HAP-1 (cell line): ENCODE data around the gene ZNF74.

Experiments
- DNase-seq, 2 experiments: peaks; one replicate each; pipeline ENCODE4 v3.0.0-alpha.2; 2016 to 2020; ENCODE audit warnings: low spot score in 2 of 2
- H3K27me3 ChIP-seq: fragments of 250-450 bp; sonication (Bioruptor Pico); 2 replicates; pipeline ENCODE4 v1.5.1; 2020; ENCODE audit warnings: low read depth, mild to moderate bottlenecking, moderate library complexity
- H3K36me3 ChIP-seq: fragments of 250-450 bp; sonication (Bioruptor Pico); replicated peaks from 2 replicates; pipeline ENCODE4 v1.5.1; 2020; ENCODE audit warnings: mild to moderate bottlenecking
- H3K4me1 ChIP-seq: fragments of 250-450 bp; sonication (Bioruptor Pico); 2 replicates; pipeline ENCODE4 v1.5.1; 2020; ENCODE audit warnings: mild to moderate bottlenecking
- H3K4me3 ChIP-seq: fragments of 250-450 bp; sonication (Bioruptor Pico); 2 replicates; pipeline ENCODE4 v1.5.1; 2020; ENCODE audit warnings: mild to moderate bottlenecking, moderate library complexity
- H3K9me3 ChIP-seq: fragments of 250-450 bp; sonication (Bioruptor Pico); 2 replicates; pipeline ENCODE4 v1.5.1; 2020; ENCODE audit warnings: mild to moderate bottlenecking, moderate library complexity
- in situ Hi-C: fragments of 300-500 bp; cut with MboI; formaldehyde crosslinking; loops from 3 replicates; pipeline ENCODE4 v1.14.3; 2020; ENCODE audit warnings: low sequenced_read_pairs, inconsistent platforms, mixed read lengths

ZNF74 gene

DNA sequence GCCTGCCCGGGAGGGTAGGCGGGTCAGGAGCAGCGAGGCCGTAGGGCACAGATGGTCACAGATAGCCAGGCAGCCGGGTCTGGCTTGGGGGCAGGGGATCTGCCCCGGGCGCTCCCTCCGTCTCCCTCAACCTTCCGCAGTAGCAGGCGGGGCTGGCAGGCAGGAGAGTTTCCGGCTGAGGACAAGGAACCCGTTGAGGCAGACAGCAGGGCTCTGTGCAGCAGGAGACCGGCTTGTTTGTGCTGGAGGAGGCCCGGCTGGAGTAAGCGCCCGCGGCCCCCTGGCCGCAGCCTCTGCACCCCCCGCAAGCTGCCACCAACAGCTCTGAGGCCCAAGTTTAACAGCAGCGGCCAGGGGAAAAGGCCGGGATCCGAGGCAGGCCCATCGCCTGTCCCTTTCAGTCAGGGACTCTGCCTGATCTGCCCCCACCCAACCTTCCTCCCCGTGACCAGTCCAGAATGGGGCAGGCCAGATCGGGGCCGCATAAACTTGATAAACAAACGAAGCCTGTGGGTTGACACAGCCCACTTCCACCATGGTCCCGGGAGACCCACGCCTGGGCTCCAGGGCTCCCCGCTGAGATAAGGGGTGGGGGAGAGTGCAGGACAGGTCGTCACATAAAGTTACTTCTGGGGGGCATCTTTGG lies 30.1 kb downstream of the ZNF74 start:
- Histone ChIP-seq H3K27me3 (no peaks in the 10 kb centered on the region), H3K9me3 (no peaks in the 10 kb centered on the region), H3K4me1 (no peaks in the 10 kb centered on the region), H3K4me3 (no peak overlapping the region), H3K36me3 (peaks cover 19% of the 10 kb centered on the region)
- no peak for DNase-seq
- in situ Hi-C loops: no loop called here

DNA sequence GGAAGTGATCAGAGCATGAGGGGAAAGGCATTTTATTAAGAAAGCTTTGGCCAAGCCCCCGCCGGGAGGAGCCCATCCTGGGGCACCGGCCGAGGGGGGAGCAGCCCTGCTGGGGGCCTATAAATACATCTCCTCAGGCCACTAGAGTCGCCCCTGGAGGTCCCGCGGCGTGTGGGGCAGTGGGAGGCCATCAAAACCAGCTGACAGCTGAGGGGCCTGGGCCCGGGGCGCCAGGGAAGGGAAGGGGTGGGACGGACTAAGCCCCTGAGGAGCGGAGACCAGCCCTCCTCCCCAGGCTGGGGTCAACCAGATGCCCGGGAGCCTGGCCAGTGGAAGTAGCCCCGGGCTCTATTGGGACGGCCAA lies 30.6 kb downstream of the ZNF74 start:
- in situ Hi-C loops: no loop called here
- H3K36me3 ChIP-seq: peaks cover 21% of the 10 kb centered on the region
- no peaks in the 10 kb centered on the region for H3K4me1 ChIP-seq
- no peaks in the 10 kb centered on the region for H3K9me3 ChIP-seq
- no peaks in the 10 kb centered on the region for H3K27me3 ChIP-seq
- H3K4me3 ChIP-seq: no peak overlapping the region
- DNase-seq: no peak

DNA sequence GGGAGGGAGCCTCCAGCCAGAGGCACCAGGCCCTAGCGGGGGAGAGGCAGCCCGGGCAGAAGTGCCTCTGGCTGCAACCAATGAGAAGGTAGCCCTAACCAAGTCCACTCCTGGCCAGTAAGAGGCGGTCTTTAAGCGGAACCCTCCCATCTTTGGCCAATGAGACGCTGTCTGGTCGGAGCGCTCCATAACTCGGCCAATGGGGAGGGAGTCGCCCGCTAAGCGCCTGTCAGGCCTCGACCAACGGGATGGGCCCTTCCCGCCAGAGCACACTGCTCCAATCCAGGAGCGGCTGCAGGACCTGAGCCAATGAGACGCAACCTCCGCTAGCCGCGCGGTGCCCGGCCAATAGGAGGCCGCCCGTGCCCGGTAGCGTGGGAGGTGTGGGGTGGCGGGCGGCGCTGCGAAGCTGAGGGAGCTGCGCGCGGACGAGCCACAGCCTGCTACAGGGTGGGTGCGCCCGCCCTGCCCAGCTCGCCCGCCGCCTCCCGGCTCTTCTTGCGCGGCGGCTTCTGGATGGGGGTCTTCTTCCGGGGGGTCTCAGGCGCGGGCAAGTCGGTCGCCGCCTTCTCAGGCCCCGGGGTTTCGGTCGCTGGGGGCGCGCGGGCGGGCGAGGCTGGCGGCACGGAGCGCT lies 31.1 kb downstream of the ZNF74 start:
- no peak for DNase-seq
- in situ Hi-C loops: no loop called here

DNA sequence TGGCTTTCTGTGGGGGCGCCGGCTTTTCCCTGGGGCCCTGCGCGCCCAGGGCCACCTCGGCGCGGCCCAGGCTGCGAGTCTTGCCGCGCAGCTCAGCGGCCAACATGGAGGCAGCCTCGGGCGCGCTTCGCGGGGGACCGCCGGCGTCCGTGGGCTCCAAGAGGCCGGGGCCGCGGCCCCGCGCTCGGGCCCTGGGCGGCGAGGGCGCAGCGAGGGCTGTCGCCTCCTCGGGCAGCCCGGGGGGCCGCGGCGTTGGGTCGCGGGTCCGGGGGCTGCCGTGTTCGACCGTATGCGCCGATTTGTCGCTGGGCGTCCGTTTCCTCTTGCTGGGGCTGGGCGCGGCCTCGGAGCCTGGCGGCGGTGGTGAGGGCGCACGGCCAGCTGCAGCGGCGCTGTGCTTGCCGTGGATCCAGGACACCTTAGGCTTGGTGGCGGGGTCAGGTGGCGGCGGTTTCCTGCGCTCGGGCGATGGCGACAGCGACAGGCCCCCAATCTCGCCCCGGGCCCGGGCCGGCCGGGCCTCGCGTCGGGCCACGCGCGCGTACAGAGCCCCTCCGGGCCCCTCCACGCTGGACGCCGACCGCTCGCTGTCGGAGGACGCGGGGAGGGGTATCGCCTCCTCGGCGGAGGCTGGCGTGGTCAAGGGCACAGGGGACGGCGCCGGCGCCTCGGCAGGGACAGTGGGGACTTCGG lies 31.8 kb downstream of the ZNF74 start:
- Histone ChIP-seq H3K4me3 (no peak overlapping the region), H3K9me3 (no peaks in the 10 kb centered on the region), H3K36me3 (peaks cover 33% of the 10 kb centered on the region), H3K27me3 (no peaks in the 10 kb centered on the region), H3K4me1 (no peaks in the 10 kb centered on the region)
- in situ Hi-C loops: no loop called here
- DNase-seq: no peak

More for the DNA sequence above, 31.1 kb downstream of the ZNF74 start:
- peaks cover 26% of the 10 kb centered on the region for H3K36me3 ChIP-seq
- H3K9me3 ChIP-seq: no peaks in the 10 kb centered on the region
- no peaks in the 10 kb centered on the region for H3K4me1 ChIP-seq
- no peaks in the 10 kb centered on the region for H3K27me3 ChIP-seq
- no peak overlapping the region for H3K4me3 ChIP-seq

DNA sequence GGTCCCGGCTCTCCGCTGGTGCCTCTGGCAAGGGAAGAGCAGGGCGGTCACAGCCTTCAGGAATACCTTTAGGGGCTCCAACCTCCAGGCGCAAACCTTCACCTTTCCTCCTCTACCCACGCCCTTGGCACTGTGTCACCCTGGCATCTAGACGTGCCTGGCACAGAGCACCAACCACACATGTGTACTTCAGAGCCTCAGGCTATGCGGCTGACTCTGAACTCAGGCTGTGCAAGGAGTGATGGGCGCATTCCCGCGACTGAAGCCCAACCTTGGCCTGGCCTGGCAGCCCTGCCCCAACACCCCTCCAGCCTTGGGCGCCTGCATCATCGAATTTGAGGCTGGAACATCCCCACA lies 32.3 kb downstream of the ZNF74 start:
- H3K36me3 ChIP-seq: peaks cover 36% of the 10 kb centered on the region
- H3K4me1 ChIP-seq: no peaks in the 10 kb centered on the region
- in situ Hi-C loops: no loop called here
- H3K27me3 ChIP-seq: no peaks in the 10 kb centered on the region
- no peaks in the 10 kb centered on the region for H3K9me3 ChIP-seq
- DNase-seq: no peak
- no peak overlapping the region for H3K4me3 ChIP-seq

DNA sequence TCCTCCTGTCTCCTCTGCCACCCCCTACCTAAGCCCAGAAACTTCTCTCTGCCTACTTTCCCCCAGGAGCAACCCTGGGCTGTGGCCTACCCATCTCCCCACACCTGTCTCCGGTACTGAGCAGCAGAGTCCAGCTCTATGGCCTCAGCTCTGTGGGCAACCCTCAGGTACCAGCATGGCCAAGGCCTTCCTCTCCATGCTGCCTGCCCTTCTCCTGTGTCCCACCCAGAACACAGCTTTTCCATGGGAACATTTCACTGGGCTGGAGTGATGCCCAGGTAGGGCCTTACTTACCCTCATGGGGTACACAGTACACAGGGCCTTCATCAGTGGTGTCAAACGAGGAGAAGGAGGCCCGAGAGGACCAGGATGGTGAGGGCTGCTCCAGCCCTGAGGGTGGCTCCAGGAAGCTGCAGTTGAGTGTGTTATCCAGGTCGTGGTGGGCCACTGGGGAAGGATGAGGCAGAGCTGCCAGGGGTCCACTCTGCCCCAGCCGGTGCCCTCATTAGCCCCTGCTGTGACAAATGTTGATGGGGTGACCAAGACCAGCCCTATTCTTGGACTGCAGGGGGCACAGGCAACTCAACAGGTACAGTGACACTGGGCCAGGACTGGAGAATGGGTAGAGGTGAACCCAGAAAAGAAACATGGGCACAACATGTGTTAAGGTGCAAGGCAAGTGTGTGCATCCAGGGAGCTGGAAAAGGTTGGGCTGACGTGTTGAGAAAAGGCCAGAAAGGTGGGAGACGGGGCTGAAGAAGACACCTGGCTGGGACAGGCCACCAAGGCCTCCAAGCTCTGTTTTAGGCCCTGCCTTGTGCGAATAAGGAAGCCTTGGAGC lies 33.4 kb downstream of the ZNF74 start:
- Histone ChIP-seq H3K36me3 (peaks cover 36% of the 10 kb centered on the region), H3K9me3 (no peaks in the 10 kb centered on the region), H3K4me1 (no peaks in the 10 kb centered on the region), H3K4me3 (no peak overlapping the region), H3K27me3 (no peaks in the 10 kb centered on the region)
- DNase-seq: no peak
- in situ Hi-C loops: no loop called here

DNA sequence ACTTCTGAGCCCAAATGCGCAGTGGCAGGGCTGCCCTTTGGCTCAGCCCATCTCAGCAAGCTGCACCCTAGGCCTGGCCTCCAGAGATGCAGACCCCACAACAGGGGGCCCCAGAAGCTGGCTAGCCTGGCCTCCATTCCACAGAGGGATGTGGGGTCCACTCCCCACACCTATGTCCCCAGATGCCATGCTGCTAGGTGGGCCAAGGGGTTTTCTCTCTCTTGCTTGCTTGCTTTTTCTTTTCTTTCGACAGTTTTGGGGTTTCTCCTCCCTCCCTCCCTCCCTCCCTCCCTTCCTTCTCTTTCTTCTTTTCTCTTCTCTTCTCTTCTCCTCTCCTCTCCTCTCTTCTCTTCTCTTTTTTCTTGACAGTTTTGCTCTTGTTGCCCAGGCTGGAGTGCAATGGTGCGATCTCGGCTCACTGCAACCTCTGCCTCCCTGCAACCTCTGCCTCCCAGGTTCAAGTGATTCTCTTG lies 34.0 kb downstream of the ZNF74 start:
- no peaks in the 10 kb centered on the region for H3K27me3 ChIP-seq
- in situ Hi-C loops: no loop called here
- no peaks in the 10 kb centered on the region for H3K4me1 ChIP-seq
- no peak overlapping the region for H3K4me3 ChIP-seq
- no peak for DNase-seq
- peaks cover 36% of the 10 kb centered on the region for H3K36me3 ChIP-seq
- no peaks in the 10 kb centered on the region for H3K9me3 ChIP-seq

DNA sequence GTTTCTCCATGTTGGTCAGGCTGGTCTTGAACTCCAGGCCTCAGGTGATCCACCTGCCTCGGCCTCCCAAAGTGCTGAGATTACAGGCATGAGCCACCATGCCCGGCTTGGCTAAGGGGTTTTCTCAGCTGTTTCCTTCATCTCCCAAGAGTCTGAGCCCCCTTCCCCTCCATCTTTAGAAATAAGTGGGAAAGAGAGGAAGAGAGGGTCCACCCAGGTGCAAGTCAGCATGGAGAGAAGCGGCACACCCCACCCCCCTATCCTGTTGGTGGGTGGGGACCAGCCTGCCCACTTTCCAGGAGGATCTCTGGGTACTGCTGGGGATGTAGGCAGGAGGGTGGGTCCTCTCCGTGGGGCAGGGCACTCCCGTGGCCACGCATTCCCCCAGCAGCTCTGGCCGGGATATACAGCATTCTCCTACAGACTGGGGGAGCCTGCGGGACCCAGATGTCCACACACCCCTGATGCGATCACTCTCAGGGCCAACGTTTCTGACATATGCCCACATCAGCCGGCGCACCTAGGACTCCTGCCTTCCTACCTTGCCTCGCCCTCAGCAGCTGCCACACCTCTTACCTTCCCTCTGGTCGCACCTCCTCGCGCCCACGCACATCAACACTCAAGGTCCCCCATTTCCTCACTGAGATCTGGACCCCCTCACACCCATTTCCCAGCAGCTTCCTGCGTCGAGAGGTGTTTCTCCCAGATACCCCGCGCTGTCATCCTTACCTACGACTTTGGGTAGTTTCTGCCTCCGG lies 34.7 kb downstream of the ZNF74 start:
- in situ Hi-C loops: no loop called here
- Histone ChIP-seq H3K4me3 (no peak overlapping the region), H3K27me3 (no peaks in the 10 kb centered on the region), H3K9me3 (no peaks in the 10 kb centered on the region), H3K4me1 (no peaks in the 10 kb centered on the region), H3K36me3 (peaks cover 36% of the 10 kb centered on the region)
- no peak for DNase-seq

DNA sequence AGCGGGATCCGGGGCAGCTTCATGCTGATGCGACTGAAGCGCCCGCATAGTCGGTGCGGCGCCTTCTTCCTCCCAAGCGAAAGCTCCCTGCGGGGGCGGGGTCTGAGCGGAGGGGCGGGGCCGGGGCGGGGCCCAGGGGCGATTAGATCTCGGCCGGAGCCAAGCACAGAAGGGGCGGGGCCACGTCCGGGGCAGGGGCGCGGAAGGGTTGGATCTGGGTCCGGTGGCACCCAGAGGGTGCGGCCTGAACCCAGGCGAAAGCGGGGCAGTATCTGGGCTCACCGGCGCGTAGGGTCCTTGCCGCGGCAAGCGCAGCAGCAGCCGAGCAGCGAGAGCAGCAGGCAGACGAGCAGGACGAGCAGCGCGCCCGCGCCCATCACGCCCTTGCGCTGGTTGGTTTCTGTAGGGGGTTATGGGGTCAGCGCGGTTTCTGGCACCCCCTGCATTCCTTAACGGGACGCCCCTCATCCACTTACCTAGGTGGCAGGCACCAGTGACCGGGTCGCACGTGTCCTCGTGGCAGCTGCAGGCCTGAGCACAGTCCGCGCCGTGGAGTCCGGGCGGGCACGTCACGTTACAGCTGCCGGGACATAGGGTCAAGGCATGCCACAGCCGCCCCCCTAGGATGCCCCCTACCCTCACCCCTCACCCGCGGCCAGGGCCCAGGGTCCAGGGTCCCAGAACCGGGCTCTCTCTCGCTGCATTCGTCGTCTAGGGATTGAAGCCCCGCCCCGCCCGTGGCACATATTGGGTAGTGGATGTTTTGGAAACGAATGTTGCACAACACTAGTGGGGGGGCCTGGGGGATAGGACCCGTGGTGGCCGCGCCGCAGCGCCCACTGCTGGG lies 35.5 kb downstream of the ZNF74 start:
- in situ Hi-C loops: no loop called here
- Histone ChIP-seq H3K4me3 (no peak overlapping the region), H3K36me3 (peaks cover 36% of the 10 kb centered on the region), H3K4me1 (no peaks in the 10 kb centered on the region), H3K27me3 (no peaks in the 10 kb centered on the region), H3K9me3 (no peaks in the 10 kb centered on the region)
- peak in 1 of 2 experiments; percentile 44 for DNase-seq

DNA sequence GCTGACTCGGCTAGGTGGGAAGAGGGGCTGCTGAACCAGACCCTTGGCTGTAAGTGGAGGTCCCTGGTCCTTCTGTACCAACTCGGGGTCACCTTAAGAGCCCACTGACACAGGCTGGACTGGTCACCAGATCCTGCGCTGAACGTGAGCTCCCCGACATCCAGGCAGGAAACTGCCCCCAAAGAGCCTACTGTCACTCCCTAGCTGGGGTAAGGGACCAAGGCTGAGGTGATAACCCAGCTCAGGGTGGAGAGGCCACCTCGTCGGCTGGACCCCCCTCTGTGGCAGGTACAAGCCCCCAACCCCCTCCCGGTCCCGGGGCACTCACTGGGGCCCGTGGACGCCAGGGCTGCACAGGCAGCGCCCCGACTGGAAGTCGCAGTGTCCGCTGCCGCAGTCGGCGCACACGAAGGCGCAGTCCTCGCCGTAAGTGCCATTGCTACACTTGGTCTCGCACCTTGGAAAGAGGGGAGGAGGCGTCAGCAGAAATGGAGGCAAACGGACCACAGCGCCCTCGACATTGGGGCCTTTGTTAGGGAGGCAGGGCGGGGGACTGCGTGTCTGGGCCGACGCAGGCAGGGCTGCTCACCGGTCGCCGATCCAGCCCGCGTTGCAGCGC lies 36.3 kb downstream of the ZNF74 start:
- H3K36me3 ChIP-seq: peaks cover 34% of the 10 kb centered on the region
- no peaks in the 10 kb centered on the region for H3K27me3 ChIP-seq
- in situ Hi-C loops: no loop called here
- H3K9me3 ChIP-seq: no peaks in the 10 kb centered on the region
- no peaks in the 10 kb centered on the region for H3K4me1 ChIP-seq
- DNase-seq: no peak
- H3K4me3 ChIP-seq: no peak overlapping the region

DNA sequence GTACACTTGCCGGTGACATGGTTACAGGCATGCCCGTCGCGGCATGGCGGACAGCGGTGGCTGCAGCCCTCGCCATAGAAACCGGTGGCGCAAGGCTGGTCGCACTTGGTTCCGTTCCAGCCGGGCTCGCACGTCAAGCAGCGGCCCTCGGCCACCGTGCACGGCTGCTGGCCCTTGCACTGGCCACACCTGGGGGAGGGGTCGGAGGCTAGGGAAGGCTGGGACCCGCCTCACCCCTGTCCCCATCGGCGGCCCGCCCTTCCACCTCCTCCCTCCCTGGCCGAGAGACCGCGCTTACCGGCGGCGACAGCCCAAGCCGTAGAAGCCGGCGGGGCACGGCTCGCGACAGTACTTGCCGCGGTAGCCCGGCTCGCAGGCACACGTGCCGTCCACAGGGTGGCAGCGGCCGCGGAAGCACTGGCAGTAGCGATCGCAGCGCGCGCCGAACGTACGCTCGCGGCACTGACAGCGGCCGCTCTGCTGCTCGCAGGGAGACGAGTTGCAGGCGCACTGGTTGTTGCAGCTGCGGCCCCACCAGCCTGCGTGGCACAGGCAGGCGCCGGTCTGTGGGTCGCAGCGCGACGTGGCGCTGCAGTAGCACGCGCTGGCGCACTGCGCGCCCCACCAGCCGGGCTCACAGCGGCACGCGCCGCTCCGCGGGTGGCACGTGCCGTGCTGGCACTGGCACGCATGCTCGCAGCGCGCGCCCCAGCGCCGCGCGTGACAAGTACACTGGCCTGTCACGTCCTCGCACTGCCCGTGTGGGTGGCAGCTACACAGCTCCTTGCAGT lies 37.0 kb downstream of the ZNF74 start:
- no peaks in the 10 kb centered on the region for H3K27me3 ChIP-seq
- DNase-seq: no peak
- H3K4me3 ChIP-seq: no peak overlapping the region
- peaks cover 34% of the 10 kb centered on the region for H3K36me3 ChIP-seq
- in situ Hi-C loops: no loop called here
- H3K4me1 ChIP-seq: peaks cover 3% of the 10 kb centered on the region; the same call in 1 of the 2 replicates
- H3K9me3 ChIP-seq: no peaks in the 10 kb centered on the region
